ENCODE results near the gene TMEM178B. TPM values are rescaled to one million over a fixed set of nuclear protein-coding genes. Genes with fewer than 3 reads are reported as not detected.

Gene TMEM178B
- total and polyA plus RNA-seq, 10 of the 15 experiments (the other 5 are each of a cell fraction or from before 2014, with no cell fraction given) = 0.01 to 1.1 (median 0.04) TPM; not detected in 2

DNA sequence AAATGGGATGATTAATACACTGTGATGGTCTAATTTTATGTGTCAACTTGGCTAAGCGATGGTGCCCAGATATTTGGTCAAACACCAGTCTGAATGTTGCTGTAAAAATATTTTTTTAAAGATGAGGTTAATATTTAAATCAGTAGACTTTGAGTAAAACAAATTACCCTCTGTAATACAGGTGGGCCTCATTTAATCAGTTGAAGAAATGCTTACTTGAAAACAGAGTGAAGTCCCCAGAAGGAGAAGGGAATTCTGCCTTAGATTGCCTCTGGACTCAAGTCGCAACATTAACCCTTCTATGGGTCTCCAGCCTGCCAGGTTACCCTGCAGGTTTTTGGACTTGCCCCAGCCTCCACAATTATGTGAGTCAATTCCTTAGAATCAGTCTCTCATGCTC lies 427.6 kb downstream of the TMEM178B start:
- no peak for ATAC-seq
- Histone ChIP-seq H3K9me3 (replicated peaks; ENCODE audit: control insufficient read depth, insufficient read depth, low read length) (no peaks in the 10 kb centered on the region), H3K36me3 (ENCODE audit: control insufficient read depth in 2 of 2, insufficient read depth in 2 of 2, low read length in 1 of 2) (no peaks in the 10 kb centered on the region), H3K4me2 (ENCODE audit: control insufficient read depth, insufficient read depth) (no peak overlapping the region), H3K9ac (ENCODE audit: control insufficient read depth, insufficient read depth, low read length) (no peak overlapping the region), H3K4me3 (no peak overlapping the region), H2AFZ (ENCODE audit: control insufficient read depth, low read depth, low read length) (no peak overlapping the region), H3K27ac (ENCODE audit: control insufficient read depth, insufficient read depth) (no peak overlapping the region), H3K79me2 (ENCODE audit: control insufficient read depth, insufficient read depth, low read length) (no peaks in the 10 kb centered on the region), H3K27me3 (replicated peaks in 1 of 2; ENCODE audit: control insufficient read depth in 2 of 2, insufficient read depth in 2 of 2, low read length in 1 of 2) (no peaks in the 10 kb centered on the region), H3K4me1 (ENCODE audit: control insufficient read depth, insufficient read depth, low read length) (no peaks in the 10 kb centered on the region), H4K20me1 (ENCODE audit: control insufficient read depth, insufficient read depth) (no peaks in the 10 kb centered on the region)
- 21% methylated on average over 2 of the region's 2 CpGs for WGBS (ENCODE audit: insufficient coverage, insufficient replicate concordance, low lambda C conversion rate, missing lambda C conversion rate)
- CTCF ChIA-PET = no interaction called here
- DNase-seq (ENCODE audit: low read depth, low spot score) = no peak
- in situ Hi-C loops (cut with MboI) (no loop called here), intact Hi-C loops (cut with micrococcal nuclease; ENCODE audit: unreplicated experiment) (no loop called here)
- POLR2A ChIA-PET = no interaction called here
- no TSS peak for BruUV-seq (replicated peaks)
- RAD21 ChIA-PET (ENCODE audit: unreplicated experiment) = no interaction called here
- no peak for TF ChIP-seq ZNF592 (IDR thresholded peaks at IDR 0.05)
- no peak for FAIRE-seq
- SMC1A ChIA-PET (ENCODE audit: uncharacterized antibody, unreplicated experiment) = no interaction called here

- ChIA-PET RAD21 (ENCODE audit: unreplicated experiment) (no interaction called here), SMC1A (ENCODE audit: uncharacterized antibody, unreplicated experiment) (no interaction called here), CTCF (interaction anchor here (0.6 kb wide), 2 partner anchors 237 to 793 kb away, joined by 3 read pairs; no protein-coding TSS in a partner anchor), POLR2A (no interaction called here)
- Histone ChIP-seq H3K79me2 (ENCODE audit: control insufficient read depth, insufficient read depth, low read length) (no peaks in the 10 kb centered on the region), H3K27ac (ENCODE audit: control insufficient read depth, insufficient read depth) (no peak overlapping the region), H3K9me3 (replicated peaks; ENCODE audit: control insufficient read depth, insufficient read depth, low read length) (no peaks in the 10 kb centered on the region), H3K4me1 (ENCODE audit: control insufficient read depth, insufficient read depth, low read length) (no peaks in the 10 kb centered on the region), H3K27me3 (replicated peaks in 1 of 2; ENCODE audit: control insufficient read depth in 2 of 2, insufficient read depth in 2 of 2, low read length in 1 of 2) (peaks cover 4 to 10% of the 10 kb centered on the region in 2 experiments), H4K20me1 (ENCODE audit: control insufficient read depth, insufficient read depth) (no peaks in the 10 kb centered on the region), H3K36me3 (ENCODE audit: control insufficient read depth in 2 of 2, insufficient read depth in 2 of 2, low read length in 1 of 2) (no peaks in the 10 kb centered on the region), H3K4me3 (no peak overlapping the region), H2AFZ (ENCODE audit: control insufficient read depth, low read depth, low read length) (no peak overlapping the region), H3K9ac (ENCODE audit: control insufficient read depth, insufficient read depth, low read length) (no peak overlapping the region), H3K4me2 (ENCODE audit: control insufficient read depth, insufficient read depth) (no peak overlapping the region)
- in situ Hi-C loops (cut with MboI) (no loop called here), intact Hi-C loops (cut with micrococcal nuclease; ENCODE audit: unreplicated experiment) (no loop called here)
- ATAC-seq (no peak), DNase-seq (ENCODE audit: low read depth, low spot score) (no peak), FAIRE-seq (no peak)
- WGBS (ENCODE audit: insufficient coverage, insufficient replicate concordance, low lambda C conversion rate, missing lambda C conversion rate) = 25% methylated on average over 7 of the region's 8 CpGs
- no TSS peak for BruUV-seq (replicated peaks)
- TF ChIP-seq CBFB (IDR thresholded peaks at IDR 0.05; ENCODE audit: low read depth) (no peak), EP300 (IDR thresholded peaks at IDR 0.05; ENCODE audit: borderline replicate concordance in 1 of 2, control insufficient read depth in 1 of 2, low read depth in 2 of 2, low read length in 2 of 2) (no peak), CEBPB (IDR thresholded peaks at IDR 0.05; ENCODE audit: borderline replicate concordance in 1 of 2, low read depth in 2 of 2, low read length in 2 of 2) (no peak), EED (IDR thresholded peaks at IDR 0.05; ENCODE audit: low read depth) (no peak), NBN (IDR thresholded peaks at IDR 0.05) (no peak), LARP7 (IDR thresholded peaks at IDR 0.05) (no peak), GABPA (IDR thresholded peaks at IDR 0.05; ENCODE audit: low read depth) (no peak), NFIC (IDR thresholded peaks at IDR 0.05; ENCODE audit: low read depth, low read length) (no peak)
- TF ChIP-seq, protein P1, sequence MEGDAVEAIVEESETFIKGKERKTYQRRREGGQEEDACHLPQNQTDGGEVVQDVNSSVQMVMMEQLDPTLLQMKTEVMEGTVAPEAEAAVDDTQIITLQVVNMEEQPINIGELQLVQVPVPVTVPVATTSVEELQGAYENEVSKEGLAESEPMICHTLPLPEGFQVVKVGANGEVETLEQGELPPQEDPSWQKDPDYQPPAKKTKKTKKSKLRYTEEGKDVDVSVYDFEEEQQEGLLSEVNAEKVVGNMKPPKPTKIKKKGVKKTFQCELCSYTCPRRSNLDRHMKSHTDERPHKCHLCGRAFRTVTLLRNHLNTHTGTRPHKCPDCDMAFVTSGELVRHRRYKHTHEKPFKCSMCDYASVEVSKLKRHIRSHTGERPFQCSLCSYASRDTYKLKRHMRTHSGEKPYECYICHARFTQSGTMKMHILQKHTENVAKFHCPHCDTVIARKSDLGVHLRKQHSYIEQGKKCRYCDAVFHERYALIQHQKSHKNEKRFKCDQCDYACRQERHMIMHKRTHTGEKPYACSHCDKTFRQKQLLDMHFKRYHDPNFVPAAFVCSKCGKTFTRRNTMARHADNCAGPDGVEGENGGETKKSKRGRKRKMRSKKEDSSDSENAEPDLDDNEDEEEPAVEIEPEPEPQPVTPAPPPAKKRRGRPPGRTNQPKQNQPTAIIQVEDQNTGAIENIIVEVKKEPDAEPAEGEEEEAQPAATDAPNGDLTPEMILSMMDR (IDR thresholded peaks at IDR 0.05 in 2 of 3, conservative IDR thresholded peaks at IDR 0.05 in 1 of 3; ENCODE audit: control insufficient read depth in 2 of 3, extremely low read depth in 1 of 3, insufficient read depth in 1 of 3, low read depth in 3 of 3, low read length in 3 of 3) = no peak
- TF ChIP-seq, protein P2, sequence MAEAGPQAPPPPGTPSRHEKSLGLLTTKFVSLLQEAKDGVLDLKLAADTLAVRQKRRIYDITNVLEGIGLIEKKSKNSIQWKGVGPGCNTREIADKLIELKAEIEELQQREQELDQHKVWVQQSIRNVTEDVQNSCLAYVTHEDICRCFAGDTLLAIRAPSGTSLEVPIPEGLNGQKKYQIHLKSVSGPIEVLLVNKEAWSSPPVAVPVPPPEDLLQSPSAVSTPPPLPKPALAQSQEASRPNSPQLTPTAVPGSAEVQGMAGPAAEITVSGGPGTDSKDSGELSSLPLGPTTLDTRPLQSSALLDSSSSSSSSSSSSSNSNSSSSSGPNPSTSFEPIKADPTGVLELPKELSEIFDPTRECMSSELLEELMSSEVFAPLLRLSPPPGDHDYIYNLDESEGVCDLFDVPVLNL (IDR thresholded peaks at IDR 0.05; ENCODE audit: low read depth, low read length) = no peak
These were observed 437.4 kb downstream of the TMEM178B start for GRCh38 chr7:141511316-141511675.

Data from GM12878 (cell line).